ENCODE data around the gene NIPSNAP3A. TPM values are rescaled to one million over a fixed set of nuclear protein-coding genes. Genes with fewer than 3 reads are reported as not detected.
"Not testable (repeated sequence)": the region's sequence is repeated elsewhere in the genome, so short reads cannot be mapped to it uniquely, and the experiment has no call there.

NIPSNAP3A gene
- total RNA-seq, 1 experiment from 2014 or later: 20.4 TPM

DNA sequence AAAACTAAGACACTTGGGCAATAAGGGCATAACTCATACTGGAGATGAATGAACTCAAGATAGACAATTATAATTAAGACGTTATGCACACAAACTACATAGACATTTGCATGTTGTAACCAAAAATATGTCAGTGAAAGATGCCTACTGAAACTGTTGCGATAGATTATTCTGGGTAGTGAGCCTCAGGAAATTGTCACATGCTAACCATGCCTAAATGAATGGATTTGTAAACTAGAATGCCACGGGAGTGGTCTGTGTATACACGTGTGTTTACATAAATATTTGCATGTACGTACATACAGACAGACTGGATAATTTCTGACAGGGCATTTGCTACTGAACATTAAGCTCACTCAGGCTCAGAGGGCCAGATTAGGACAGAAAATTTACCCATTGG, 17.7 kb downstream of the NIPSNAP3A start:
- Histone ChIP-seq H3K27me3 (ENCODE audit: control insufficient read depth, insufficient read depth, low read length) (peaks cover 11% of the 10 kb centered on the region), H3K4me3 (ENCODE audit: insufficient read depth, low read depth, low read length) (no peak overlapping the region), H3K36me3 (replicated peaks; ENCODE audit: control insufficient read depth, insufficient read depth, low read length) (no peaks in the 10 kb centered on the region)
- DNase-seq: no peak

DNA sequence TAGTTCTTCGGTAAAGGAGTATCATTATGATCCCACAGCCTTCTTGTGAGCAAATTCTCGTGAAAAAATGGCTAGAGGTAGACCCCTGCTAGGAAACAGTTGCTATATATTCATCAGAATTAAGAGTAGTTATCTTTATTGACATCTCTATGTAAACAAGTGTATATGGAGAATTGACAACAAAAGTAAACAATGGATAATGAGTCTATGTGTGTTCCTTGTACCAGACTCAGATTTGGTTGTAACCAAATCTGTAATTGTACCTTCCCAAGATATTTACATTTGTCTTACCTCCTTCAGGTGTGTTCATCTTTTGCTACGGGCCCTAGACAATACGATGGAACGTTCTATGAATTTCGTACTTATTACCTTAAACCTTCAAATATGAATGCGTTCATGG, 18.5 kb downstream of the NIPSNAP3A start:
- Histone ChIP-seq H3K4me3 (ENCODE audit: insufficient read depth, low read depth, low read length) (no peak overlapping the region), H3K36me3 (replicated peaks; ENCODE audit: control insufficient read depth, insufficient read depth, low read length) (no peaks in the 10 kb centered on the region), H3K27me3 (ENCODE audit: control insufficient read depth, insufficient read depth, low read length) (peaks cover 11% of the 10 kb centered on the region)
- no peak for DNase-seq

DNA sequence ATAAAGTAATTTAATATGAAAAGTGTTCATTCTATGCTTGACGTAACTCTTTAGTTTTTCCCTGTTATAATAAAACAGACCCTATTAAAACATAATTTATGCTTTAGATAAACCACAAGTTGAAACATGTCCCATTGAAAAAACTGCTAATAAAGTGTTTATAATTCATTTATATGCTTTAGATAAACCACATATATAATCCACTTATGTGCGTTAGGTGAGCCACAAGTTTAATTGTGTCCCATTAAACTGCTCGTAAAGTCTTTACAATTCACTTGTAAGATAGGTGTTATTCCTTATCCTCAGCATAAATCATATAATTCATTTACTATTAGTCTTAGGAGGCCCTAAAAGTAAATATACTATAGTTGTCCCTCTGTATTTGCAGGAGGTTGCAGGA, 20.0 kb downstream of the NIPSNAP3A start:
- Histone ChIP-seq H3K4me3 (ENCODE audit: insufficient read depth, low read depth, low read length) (no peak overlapping the region), H3K36me3 (replicated peaks; ENCODE audit: control insufficient read depth, insufficient read depth, low read length) (no peaks in the 10 kb centered on the region), H3K27me3 (ENCODE audit: control insufficient read depth, insufficient read depth, low read length) (peaks cover 11% of the 10 kb centered on the region)
- DNase-seq: no peak

DNA sequence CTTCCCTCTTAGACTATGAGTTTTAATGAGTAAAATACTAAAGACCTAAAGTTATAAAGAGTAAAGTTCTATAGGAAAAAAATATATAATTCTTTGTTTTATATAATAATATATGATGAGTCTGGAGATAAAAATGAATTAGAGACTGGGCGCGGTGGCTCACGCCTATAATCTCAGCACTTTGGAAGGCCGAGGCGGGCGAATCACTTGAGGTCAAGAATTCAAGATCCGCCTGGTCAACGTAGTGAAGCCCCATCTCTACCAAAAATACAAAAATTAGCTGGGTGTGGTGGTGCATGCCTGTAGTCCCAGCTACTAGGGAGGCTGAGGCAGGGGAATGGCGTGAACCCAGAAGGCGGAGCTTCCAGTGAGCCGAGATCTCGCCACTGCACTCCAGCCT, 21.5 kb downstream of the NIPSNAP3A start:
- not testable (repeated sequence) for DNase-seq; H3K27me3 ChIP-seq (ENCODE audit: control insufficient read depth, insufficient read depth, low read length); H3K36me3 ChIP-seq (replicated peaks; ENCODE audit: control insufficient read depth, insufficient read depth, low read length); H3K4me3 ChIP-seq (ENCODE audit: insufficient read depth, low read depth, low read length)

DNA sequence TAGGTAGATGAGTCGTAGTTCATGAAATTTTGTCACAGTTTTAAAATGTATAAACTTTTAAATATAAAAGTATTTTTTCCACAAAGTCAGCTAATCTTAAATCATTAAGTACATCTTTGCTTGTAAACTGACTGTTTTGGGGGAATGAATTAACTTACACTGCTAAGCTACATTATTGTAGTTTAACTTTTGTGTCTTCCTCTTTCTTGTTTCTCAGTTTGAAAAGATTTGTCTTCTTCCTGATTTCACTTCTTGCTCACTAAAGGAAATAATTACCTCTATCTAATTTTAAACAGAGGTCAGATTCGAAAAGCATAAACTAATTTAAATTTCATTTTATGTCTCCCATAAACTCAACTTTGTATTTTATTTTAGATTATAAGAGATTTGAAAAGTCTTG, 22.2 kb downstream of the NIPSNAP3A start:
- H3K36me3 ChIP-seq (replicated peaks; ENCODE audit: control insufficient read depth, insufficient read depth, low read length): no peaks in the 10 kb centered on the region
- H3K4me3 ChIP-seq (ENCODE audit: insufficient read depth, low read depth, low read length): no peak overlapping the region
- no peak for DNase-seq
- H3K27me3 ChIP-seq (ENCODE audit: control insufficient read depth, insufficient read depth, low read length): peaks cover 2% of the 10 kb centered on the region; the same call in 1 of the 2 replicates

DNA sequence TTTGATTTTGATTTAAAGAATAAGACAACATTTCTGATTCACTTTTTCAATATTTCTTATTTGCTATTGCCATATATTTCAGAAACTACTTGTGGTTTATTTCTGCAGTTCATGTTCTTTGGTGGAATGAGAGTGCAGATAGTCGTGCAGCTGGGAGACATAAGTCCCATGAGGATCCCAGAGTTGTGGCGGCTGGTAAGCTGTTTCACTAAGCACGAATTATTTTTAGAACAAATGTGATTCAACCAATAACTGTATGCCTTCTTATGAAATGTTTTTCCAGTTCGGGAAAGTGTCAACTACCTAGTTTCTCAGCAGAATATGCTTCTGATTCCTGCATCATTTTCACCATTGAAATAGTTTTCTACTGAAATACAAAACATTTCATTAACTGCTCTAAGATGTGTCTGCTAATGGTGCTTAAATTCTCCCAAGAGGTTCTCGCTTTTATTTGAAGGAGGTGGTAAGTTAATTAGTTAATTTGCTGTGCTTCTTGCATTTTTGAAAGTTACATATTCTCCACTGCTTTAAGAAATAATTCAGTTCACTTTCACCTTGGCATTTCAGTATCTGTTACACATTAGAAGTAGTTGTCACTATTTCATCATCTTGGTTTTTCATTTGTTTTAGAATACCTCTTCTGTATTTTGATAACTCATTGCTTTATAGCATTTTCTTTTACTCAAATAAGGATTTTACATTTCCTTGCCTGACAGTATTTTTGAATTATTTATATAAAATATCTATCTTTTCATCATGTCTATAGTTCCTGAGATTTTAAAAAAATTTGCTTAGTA, 25.4 kb downstream of the NIPSNAP3A start:
- H3K27me3 ChIP-seq (ENCODE audit: control insufficient read depth, insufficient read depth, low read length): no peaks in the 10 kb centered on the region
- DNase-seq: no peak
- H3K36me3 ChIP-seq (replicated peaks; ENCODE audit: control insufficient read depth, insufficient read depth, low read length): no peaks in the 10 kb centered on the region
- H3K4me3 ChIP-seq (ENCODE audit: insufficient read depth, low read depth, low read length): no peak overlapping the region

DNA sequence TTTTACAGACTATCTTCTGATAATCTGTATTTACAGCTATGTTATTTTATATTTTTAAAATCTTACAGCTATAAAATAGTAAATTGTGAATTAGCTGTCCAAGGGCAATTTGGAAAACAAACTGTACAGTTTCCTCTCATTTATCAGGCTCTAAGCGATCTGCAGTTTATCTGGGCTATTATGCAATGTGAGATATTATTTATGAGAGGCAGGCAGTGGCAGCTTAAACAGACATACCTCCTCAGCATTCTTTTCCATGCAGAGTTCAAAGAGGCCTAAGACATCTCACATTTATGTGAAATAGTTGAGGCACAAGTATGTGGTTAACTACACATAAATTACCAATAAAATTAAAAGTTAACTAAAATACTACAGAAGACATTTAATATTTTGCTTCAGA, 26.6 kb downstream of the NIPSNAP3A start:
- no peak for DNase-seq
- no peak overlapping the region for H3K4me3 ChIP-seq (ENCODE audit: insufficient read depth, low read depth, low read length)
- H3K27me3 ChIP-seq (ENCODE audit: control insufficient read depth, insufficient read depth, low read length): no peaks in the 10 kb centered on the region
- H3K36me3 ChIP-seq (replicated peaks; ENCODE audit: control insufficient read depth, insufficient read depth, low read length): no peaks in the 10 kb centered on the region

DNA sequence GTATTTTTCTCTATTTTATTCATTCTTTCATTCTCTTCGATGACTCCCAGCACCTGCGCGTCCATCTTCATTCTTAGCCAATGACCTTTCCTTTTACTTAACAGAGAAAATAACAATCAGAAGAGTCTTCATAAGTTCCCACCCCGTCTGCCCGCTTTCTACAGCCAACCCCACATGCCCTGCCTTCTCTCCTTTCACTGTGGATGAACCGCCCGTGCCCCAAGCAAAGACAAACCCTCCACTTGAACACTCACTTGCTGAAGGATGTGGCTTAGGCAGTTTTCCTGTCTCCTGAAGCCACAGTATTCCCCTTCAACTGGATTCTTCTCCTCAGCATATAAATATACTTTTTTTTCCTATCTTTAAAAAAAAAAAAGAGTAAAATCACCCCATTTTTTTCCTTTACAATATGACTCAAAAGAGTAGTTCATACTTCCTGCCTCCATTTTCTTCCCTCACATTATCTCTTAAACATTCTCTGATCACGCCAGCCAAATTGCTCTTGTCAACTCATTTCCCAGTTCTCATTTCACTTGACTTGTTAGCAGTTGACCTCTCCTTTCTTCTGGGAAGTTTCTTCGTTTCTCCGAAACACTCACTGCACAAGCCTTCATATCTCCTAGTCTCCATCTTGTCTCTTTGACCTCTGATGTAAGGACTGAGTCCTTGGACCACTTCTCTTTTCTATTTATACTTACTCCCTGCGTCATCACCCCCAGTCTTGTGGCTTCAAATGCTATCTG, 27.5 kb downstream of the NIPSNAP3A start:
- H3K36me3 ChIP-seq (replicated peaks; ENCODE audit: control insufficient read depth, insufficient read depth, low read length): no peaks in the 10 kb centered on the region
- DNase-seq: no peak

DNA sequence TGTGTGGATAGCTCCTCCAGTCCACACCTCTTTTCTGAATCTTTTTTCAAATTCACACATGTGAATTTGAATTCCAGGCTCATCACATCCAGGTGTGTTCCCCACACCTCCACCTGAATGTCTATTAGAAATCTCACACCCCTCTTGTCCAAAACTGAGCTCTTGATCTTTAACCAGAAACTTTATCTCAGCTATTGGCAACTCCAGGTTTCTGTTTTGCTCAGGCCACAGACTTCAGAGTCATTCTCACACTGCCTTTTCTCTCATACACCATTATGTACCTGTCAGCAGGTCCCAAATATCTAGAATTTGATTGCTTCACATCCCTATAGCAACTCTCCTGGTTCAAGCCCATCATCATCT, 28.1 kb downstream of the NIPSNAP3A start:
- H3K36me3 ChIP-seq (replicated peaks; ENCODE audit: control insufficient read depth, insufficient read depth, low read length): no peaks in the 10 kb centered on the region
- no peak overlapping the region for H3K4me3 ChIP-seq (ENCODE audit: insufficient read depth, low read depth, low read length)
- no peak for DNase-seq
- H3K27me3 ChIP-seq (ENCODE audit: control insufficient read depth, insufficient read depth, low read length): no peaks in the 10 kb centered on the region

More for the DNA sequence above, 27.5 kb downstream of the NIPSNAP3A start:
- Histone ChIP-seq H3K4me3 (ENCODE audit: insufficient read depth, low read depth, low read length) (no peak overlapping the region), H3K27me3 (ENCODE audit: control insufficient read depth, insufficient read depth, low read length) (no peaks in the 10 kb centered on the region)

DNA sequence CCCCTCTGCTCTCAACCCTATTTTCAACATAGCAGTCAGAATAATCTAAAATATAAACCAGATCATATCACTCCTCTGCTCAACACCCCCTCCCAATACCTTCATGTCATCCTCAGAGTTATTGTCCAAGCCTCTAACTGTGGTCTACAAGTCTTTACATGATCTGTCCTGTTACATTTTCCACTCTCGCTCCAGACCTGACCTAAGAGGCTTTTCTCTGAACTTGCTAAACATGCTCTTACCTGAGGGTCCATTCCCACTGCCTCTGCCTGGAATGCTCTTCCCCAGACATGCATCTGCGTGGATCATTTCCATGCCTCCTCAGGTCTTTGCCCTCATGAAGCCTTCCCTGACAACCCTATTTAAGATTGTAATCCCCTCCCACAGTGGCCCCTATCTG, 28.5 kb downstream of the NIPSNAP3A start:
- no peaks in the 10 kb centered on the region for H3K36me3 ChIP-seq (replicated peaks; ENCODE audit: control insufficient read depth, insufficient read depth, low read length)
- H3K4me3 ChIP-seq (ENCODE audit: insufficient read depth, low read depth, low read length): no peak overlapping the region
- H3K27me3 ChIP-seq (ENCODE audit: control insufficient read depth, insufficient read depth, low read length): no peaks in the 10 kb centered on the region
- no peak for DNase-seq

DNA sequence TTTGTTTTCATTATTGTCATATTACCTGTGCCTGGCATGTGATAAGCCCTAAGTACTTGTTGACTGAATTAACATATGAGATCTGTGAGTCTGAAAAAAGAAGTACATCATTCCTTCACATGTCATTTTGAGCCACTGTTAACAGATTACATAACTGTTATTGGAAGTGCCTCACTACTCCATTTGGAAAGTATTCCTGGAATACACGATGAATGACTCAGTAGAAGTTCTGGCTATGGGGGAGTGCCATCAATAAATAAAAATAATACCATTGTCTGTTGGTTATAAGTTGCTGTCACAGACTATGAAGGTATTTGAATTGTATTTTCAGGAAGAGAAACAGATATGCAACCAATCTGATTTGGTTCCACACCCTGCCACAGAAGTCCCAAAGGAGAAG, 29.3 kb downstream of the NIPSNAP3A start:
- Histone ChIP-seq H3K4me3 (ENCODE audit: insufficient read depth, low read depth, low read length) (no peak overlapping the region), H3K36me3 (replicated peaks; ENCODE audit: control insufficient read depth, insufficient read depth, low read length) (no peaks in the 10 kb centered on the region)
- DNase-seq: no peak

DNA sequence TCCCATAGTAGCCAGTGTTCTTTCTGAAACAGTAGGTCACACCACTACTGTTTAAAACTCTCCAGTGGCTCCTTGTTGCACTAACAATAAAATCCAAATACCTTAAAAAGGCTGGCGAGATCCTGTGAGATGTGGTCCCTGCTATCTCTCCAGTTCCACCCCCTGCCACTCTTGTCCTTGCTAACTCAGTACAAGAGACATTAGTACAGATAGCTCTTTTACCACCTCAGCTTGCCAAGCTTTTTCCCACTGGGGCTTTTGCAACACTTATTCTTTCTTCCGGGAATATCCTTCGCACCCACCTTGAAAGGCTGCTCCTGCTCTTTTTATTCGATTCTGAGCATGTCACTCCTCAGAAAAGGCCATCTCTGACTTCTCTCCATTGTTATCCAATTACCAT, 31.3 kb downstream of the NIPSNAP3A start:
- H3K4me3 ChIP-seq (ENCODE audit: insufficient read depth, low read depth, low read length): no peak overlapping the region
- no peak for DNase-seq
- H3K36me3 ChIP-seq (replicated peaks; ENCODE audit: control insufficient read depth, insufficient read depth, low read length): no peaks in the 10 kb centered on the region
- no peaks in the 10 kb centered on the region for H3K27me3 ChIP-seq (ENCODE audit: control insufficient read depth, insufficient read depth, low read length)

More for the DNA sequence above, 29.3 kb downstream of the NIPSNAP3A start:
- no peaks in the 10 kb centered on the region for H3K27me3 ChIP-seq (ENCODE audit: control insufficient read depth, insufficient read depth, low read length)

DNA sequence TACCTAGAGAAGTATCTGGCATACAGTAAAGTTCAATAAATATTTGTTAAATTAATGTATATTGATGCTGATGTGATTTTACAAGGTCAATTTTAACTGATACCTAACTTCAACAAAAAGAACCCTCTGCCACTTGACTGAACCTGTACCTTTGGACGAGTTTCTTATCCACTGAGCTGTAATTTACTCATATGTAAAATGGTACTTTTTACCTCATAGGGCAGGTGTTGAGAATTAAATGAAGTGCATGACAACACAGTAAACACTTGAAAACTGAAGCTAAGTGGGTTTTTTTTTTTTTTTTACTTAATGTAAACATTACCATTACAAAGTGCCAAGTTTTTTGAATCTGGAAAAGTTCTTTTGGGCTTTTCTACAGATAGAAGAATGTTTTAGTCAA, 31.9 kb downstream of the NIPSNAP3A start:
- H3K4me3 ChIP-seq (ENCODE audit: insufficient read depth, low read depth, low read length): no peak overlapping the region
- no peak for DNase-seq
- no peaks in the 10 kb centered on the region for H3K36me3 ChIP-seq (replicated peaks; ENCODE audit: control insufficient read depth, insufficient read depth, low read length)
- no peaks in the 10 kb centered on the region for H3K27me3 ChIP-seq (ENCODE audit: control insufficient read depth, insufficient read depth, low read length)

DNA sequence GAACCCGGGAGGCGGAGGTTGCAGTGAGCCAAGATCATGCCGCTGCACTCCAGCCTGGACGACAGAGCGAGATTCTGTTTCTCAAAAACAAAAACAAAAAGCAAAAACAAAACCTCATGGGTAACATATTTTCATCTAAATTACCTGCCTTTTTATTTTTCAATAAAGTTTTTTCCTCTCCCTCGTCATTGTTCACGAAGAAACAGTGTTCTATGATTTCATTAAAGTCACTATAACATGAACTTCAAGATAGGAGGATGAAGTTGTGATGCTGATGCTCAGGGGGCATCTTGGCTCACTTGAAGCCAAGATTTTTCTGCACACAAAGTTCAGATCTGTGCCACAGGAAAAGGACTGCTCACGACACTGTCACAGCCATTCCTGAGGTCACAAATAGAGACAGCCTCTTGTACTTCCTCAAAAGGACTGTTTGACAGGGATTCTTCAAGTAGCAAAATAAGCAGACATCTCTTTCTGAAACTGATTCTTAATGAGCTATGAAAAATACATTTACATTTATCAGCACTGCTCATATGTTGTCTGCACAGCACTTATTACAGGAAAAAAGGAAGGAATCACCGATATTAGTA, 32.6 kb downstream of the NIPSNAP3A start:
- Histone ChIP-seq H3K36me3 (replicated peaks; ENCODE audit: control insufficient read depth, insufficient read depth, low read length) (no peaks in the 10 kb centered on the region), H3K4me3 (ENCODE audit: insufficient read depth, low read depth, low read length) (no peak overlapping the region)
- DNase-seq: no peak

DNA sequence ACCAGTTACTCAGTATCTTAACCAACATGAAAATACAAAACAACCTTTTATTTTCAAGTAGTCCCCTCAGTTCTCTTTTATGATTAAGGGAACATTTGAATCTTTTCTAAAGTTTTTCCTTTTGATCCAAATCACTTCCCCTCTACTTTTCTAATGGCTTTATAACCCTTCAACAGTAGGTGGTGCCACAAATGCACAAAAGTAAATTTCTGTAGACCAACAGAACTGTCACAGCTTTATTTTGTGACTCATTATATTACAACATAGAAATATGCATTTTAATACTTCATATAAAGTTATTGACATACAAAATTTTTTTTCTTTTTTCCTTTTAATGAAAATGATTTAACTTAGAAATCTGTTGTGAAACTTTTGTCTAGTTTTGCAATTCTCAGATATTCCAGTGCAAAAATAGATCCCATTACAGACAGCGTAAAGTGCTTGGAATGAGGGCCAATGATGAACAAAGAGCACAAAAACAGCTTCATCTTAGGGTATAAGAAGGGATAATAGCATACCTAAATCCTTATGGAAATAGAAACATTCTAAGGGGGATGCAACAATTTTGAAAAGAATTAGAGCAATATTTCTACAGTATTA, 33.4 kb downstream of the NIPSNAP3A start:
- Histone ChIP-seq H3K4me3 (ENCODE audit: insufficient read depth, low read depth, low read length) (no peak overlapping the region), H3K27me3 (ENCODE audit: control insufficient read depth, insufficient read depth, low read length) (no peaks in the 10 kb centered on the region), H3K36me3 (replicated peaks; ENCODE audit: control insufficient read depth, insufficient read depth, low read length) (no peaks in the 10 kb centered on the region)
- no peak for DNase-seq

More for the DNA sequence above, 32.6 kb downstream of the NIPSNAP3A start:
- H3K27me3 ChIP-seq (ENCODE audit: control insufficient read depth, insufficient read depth, low read length): no peaks in the 10 kb centered on the region

Data from H7 (cell line).